HG03460 (cell line): ENCODE data around the gene TTC39A.

Experiments
- ATAC-seq: cut with Tn5 transposase; IDR thresholded peaks from one replicate; pipeline ENCODE4 v1.9.1; 2021; ENCODE audit not compliant: unreplicated experiment

The TTC39A gene

GRCh38 chr1:51316113-51316845, 14.1 kb downstream of the TTC39A start:
- ATAC-seq: no peak

- no peak for ATAC-seq
Measured at GRCh38 chr1:51314974-51315373, 15.4 kb downstream of the TTC39A start.

- no peak for ATAC-seq
Measured at GRCh38 chr1:51313961-51314777, 16.2 kb downstream of the TTC39A start.

- no peak for ATAC-seq
Measured at GRCh38 chr1:51313268-51313852, 17.0 kb downstream of the TTC39A start.

GRCh38 chr1:51312718-51313117, 17.6 kb downstream of the TTC39A start:
- no peak for ATAC-seq

- no peak for ATAC-seq
Measured at GRCh38 chr1:51311826-51312225, 18.5 kb downstream of the TTC39A start.

GRCh38 chr1:51310871-51311613, 19.3 kb downstream of the TTC39A start:
- no peak for ATAC-seq

GRCh38 chr1:51309291-51309690, 21.1 kb downstream of the TTC39A start:
- no peak for ATAC-seq

- no peak for ATAC-seq
Measured at GRCh38 chr1:51308636-51309035, 21.7 kb downstream of the TTC39A start.

- no peak for ATAC-seq
Measured at GRCh38 chr1:51306950-51307349, 23.4 kb downstream of the TTC39A start.

- ATAC-seq: no peak
Measured at GRCh38 chr1:51305371-51305823, 25.0 kb downstream of the TTC39A start.

GRCh38 chr1:51304360-51304759, 26.0 kb downstream of the TTC39A start:
- no peak for ATAC-seq

GRCh38 chr1:51303751-51304251, 26.6 kb downstream of the TTC39A start:
- ATAC-seq: no peak

GRCh38 chr1:51303315-51303714, 27.0 kb downstream of the TTC39A start:
- no peak for ATAC-seq

GRCh38 chr1:51302746-51303145, 27.6 kb downstream of the TTC39A start:
- no peak for ATAC-seq

GRCh38 chr1:51302270-51302669, 28.1 kb downstream of the TTC39A start:
- no peak for ATAC-seq

GRCh38 chr1:51301844-51302162, 28.6 kb downstream of the TTC39A start:
- no peak for ATAC-seq

GRCh38 chr1:51301152-51301843, 29.1 kb downstream of the TTC39A start:
- no peak for ATAC-seq

- ATAC-seq: no peak
Measured at GRCh38 chr1:51299981-51300670, 30.2 kb downstream of the TTC39A start.
